H9 (cell line): ENCODE data around the gene TMCC1. TPM values are rescaled to one million over a fixed set of nuclear protein-coding genes. Genes with fewer than 3 reads are reported as not detected.
A peak's percentile ranks its signal among the peaks of the same experiment; 100 is the strongest.

Source experiments
- DNase-seq: peaks from one replicate; pipeline ENCODE4 v3.0.0-alpha.2; 2017
- H2AFZ ChIP-seq: one replicate; pipeline ENCODE4 v1.6.1; 2013; ENCODE audit warnings: mild to moderate bottlenecking, low read length, control low read depth, moderate library complexity
- H2AK5ac ChIP-seq: 2 replicates; pipeline ENCODE4 v1.6.1; 2013; ENCODE audit warnings: low read length, control low read depth, mixed read lengths; ENCODE audit not compliant: insufficient read length
- H2BK120ac ChIP-seq: one replicate; pipeline ENCODE4 v1.6.1; 2013; ENCODE audit warnings: low read depth, mild to moderate bottlenecking, low read length, control low read depth, inconsistent platforms; ENCODE audit not compliant: poor library complexity, severe bottlenecking
- H2BK12ac ChIP-seq: 2 replicates; pipeline ENCODE4 v1.6.1; 2013; ENCODE audit warnings: low read length, control low read depth, mixed read lengths, low read depth; ENCODE audit not compliant: insufficient read length
- H2BK15ac ChIP-seq: 2 replicates; pipeline ENCODE4 v1.6.1; 2013; ENCODE audit warnings: low read depth, low read length, control low read depth
- H2BK20ac ChIP-seq: one replicate; pipeline ENCODE4 v1.6.1; 2013; ENCODE audit warnings: low read depth, mild to moderate bottlenecking, low read length, control low read depth, inconsistent platforms; ENCODE audit not compliant: poor library complexity, severe bottlenecking
- H2BK5ac ChIP-seq: 2 replicates; pipeline ENCODE4 v1.6.1; 2013; ENCODE audit warnings: low read length, control low read depth, mixed read lengths; ENCODE audit not compliant: insufficient read length
- H3K14ac ChIP-seq: 2 replicates; pipeline ENCODE4 v1.6.1; 2013; ENCODE audit warnings: low read length, control low read depth; ENCODE audit not compliant: insufficient read depth
- H3K18ac ChIP-seq: 2 replicates; pipeline ENCODE4 v1.6.1; 2013; ENCODE audit warnings: low read depth, mild to moderate bottlenecking, mixed read lengths, low read length, control low read depth; ENCODE audit not compliant: insufficient read length
- H3K23ac ChIP-seq: 2 replicates; pipeline ENCODE4 v1.6.1; 2013; ENCODE audit warnings: low read length, control low read depth, mixed read lengths, low read depth; ENCODE audit not compliant: insufficient read length
- H3K23me2 ChIP-seq: 2 replicates; pipeline ENCODE4 v1.6.1; 2013; ENCODE audit warnings: low read depth, mild to moderate bottlenecking, mixed read lengths, low read length, control low read depth; ENCODE audit not compliant: insufficient read length, poor library complexity, severe bottlenecking
- H3K27ac ChIP-seq: 2 replicates; pipeline ENCODE4 v1.5.1; 2013; ENCODE audit warnings: low read length, control low read depth, mixed read lengths, low read depth; ENCODE audit not compliant: insufficient read length
- H3K27me3 ChIP-seq: 2 replicates; pipeline ENCODE4 v1.6.1; 2013; ENCODE audit warnings: low read length, control low read depth, inconsistent platforms; ENCODE audit not compliant: insufficient read depth
- H3K4ac ChIP-seq: 2 replicates; pipeline ENCODE4 v1.6.1; 2013; ENCODE audit warnings: low read depth, mild to moderate bottlenecking, control low read depth, inconsistent platforms, low read length, moderate library complexity
- H3K4me1 ChIP-seq: 2 replicates; pipeline ENCODE4 v1.6.1; 2013; ENCODE audit warnings: low read length, control low read depth, inconsistent platforms; ENCODE audit not compliant: insufficient read depth
- H3K4me2 ChIP-seq: 2 replicates; pipeline ENCODE4 v1.6.1; 2013; ENCODE audit warnings: low read length, control low read depth, mixed read lengths; ENCODE audit not compliant: insufficient read length, insufficient read depth
- H3K56ac ChIP-seq: 2 replicates; pipeline ENCODE4 v1.6.1; 2013; ENCODE audit warnings: low read depth, mild to moderate bottlenecking, mixed read lengths, low read length, control low read depth; ENCODE audit not compliant: insufficient read length
- H3K79me1 ChIP-seq: 2 replicates; pipeline ENCODE4 v1.6.1; 2013; ENCODE audit warnings: low read depth, mild to moderate bottlenecking, moderate library complexity, low read length, control low read depth, inconsistent platforms; ENCODE audit not compliant: insufficient read depth, poor library complexity, severe bottlenecking
- H3K79me2 ChIP-seq: 2 replicates; pipeline ENCODE4 v1.6.1; 2013; ENCODE audit warnings: low read length, control low read depth, inconsistent platforms; ENCODE audit not compliant: insufficient read depth
- H3K9ac ChIP-seq: 2 replicates; pipeline ENCODE4 v1.6.1; 2013; ENCODE audit warnings: low read length, control low read depth, mixed read lengths; ENCODE audit not compliant: insufficient read length; ENCODE audit errors: extremely low read depth
- H3K9me3 ChIP-seq: one replicate; pipeline ENCODE4 v1.6.1; 2013; ENCODE audit warnings: low read depth, low read length, inconsistent platforms; ENCODE audit not compliant: control insufficient read depth
- H3T11ph ChIP-seq: one replicate; pipeline ENCODE4 v1.6.1; 2013; ENCODE audit warnings: mild to moderate bottlenecking, low read length, control low read depth, inconsistent platforms
- H4K20me1 ChIP-seq: one replicate; pipeline ENCODE4 v1.6.1; 2013; ENCODE audit not compliant: control insufficient read depth, insufficient read length, insufficient read depth
- H4K5ac ChIP-seq: 2 replicates; pipeline ENCODE4 v1.6.1; 2013; ENCODE audit warnings: low read depth, mild to moderate bottlenecking, mixed read lengths, low read length, control low read depth; ENCODE audit not compliant: insufficient read length
- H4K8ac ChIP-seq: replicated peaks from 2 replicates; pipeline ENCODE4 v1.6.1; 2013; ENCODE audit warnings: low read length, control low read depth, mixed read lengths, low read depth; ENCODE audit not compliant: insufficient read length
- H4K91ac ChIP-seq: 2 replicates; pipeline ENCODE4 v1.6.1; 2013; ENCODE audit warnings: low read depth, mild to moderate bottlenecking, moderate library complexity, mixed read lengths, low read length, control low read depth; ENCODE audit not compliant: insufficient read length
- H3K27ac Mint-ChIP-seq, 3 experiments: 2 replicates in 2 of 3; 3 replicates in 1 of 3; pipeline ENCODE4 v1.8.0; 2020 to 2021; ENCODE audit warnings: mixed read lengths in 3 of 3, mild to moderate bottlenecking in 1 of 3, moderate library complexity in 1 of 3
- H3K27me3 Mint-ChIP-seq: 2 replicates; pipeline ENCODE4 v1.8.0; 2021; ENCODE audit warnings: low read depth, mild to moderate bottlenecking, moderate library complexity, mixed read lengths
- H3K36me3 Mint-ChIP-seq, 3 experiments: 2 replicates in 2 of 3; 3 replicates in 1 of 3; pipeline ENCODE4 v1.8.0; 2020 to 2021; ENCODE audit warnings: low read depth in 3 of 3, mixed read lengths in 3 of 3; ENCODE audit not compliant: insufficient read depth in 1 of 3
- H3K4me1 Mint-ChIP-seq, 2 experiments: 2 replicates each; pipeline ENCODE4 v1.8.0; 2020; ENCODE audit warnings: mixed read lengths in 2 of 2
- H3K4me3 Mint-ChIP-seq, 2 experiments: 2 replicates in 1 of 2; 3 replicates in 1 of 2; pipeline ENCODE4 v1.8.0; 2020 to 2021; ENCODE audit warnings: mild to moderate bottlenecking in 2 of 2, mixed read lengths in 2 of 2, moderate library complexity in 1 of 2
- H3K9me3 Mint-ChIP-seq, 2 experiments: 2 replicates in 1 of 2; 3 replicates in 1 of 2; pipeline ENCODE4 v1.8.0; 2020; ENCODE audit warnings: mild to moderate bottlenecking in 2 of 2, mixed read lengths in 2 of 2, moderate library complexity in 1 of 2
- WGBS: extraction: QIAGEN DNeasy Blood & Tissue Kit; methylation state at CpG from one replicate; pipeline ENCODE4 v1.1.7; 2013; ENCODE audit warnings: missing lambda C conversion rate, low lambda C conversion rate, mixed read lengths; ENCODE audit not compliant: insufficient read length; ENCODE audit errors: extremely low coverage; 5-methylcytosine and 5-hydroxymethylcytosine counted together
- total RNA-seq: library from RNA; stranded (reverse); gene quantifications from 2 replicates; pipeline ENCODE4 v1.2.1, GENCODE V29; 2021
- TF ChIP-seq, protein P1 (sequence below): fragments of 200-600 bp; sonication (generic); conservative IDR thresholded peaks from 3 replicates; pipeline ENCODE4 v1.8.0; 2021; ENCODE audit warnings: antibody characterized with exemption, mild to moderate bottlenecking

Gene TMCC1
- total RNA-seq, 1 experiment from 2014 or later: 24.4 TPM

GRCh38 chr3:129855832-129856419 is 37.6 kb downstream of the TMCC1 start:
- Mint-ChIP-seq H3K27me3 (no peaks in the 10 kb centered on the region), H3K4me1 (peaks cover 12 to 18% of the 10 kb centered on the region in 2 experiments), H3K27ac (peak overlapping the region in 2 of 3 experiments; percentile 46 to 58; a peak in 3 of 7 replicates), H3K36me3 (peaks cover 14 to 31% (median 28%) of the 10 kb centered on the region in 3 experiments; a peak in 6 of 7 replicates), H3K4me3 (no peak overlapping the region), H3K9me3 (peaks cover 7 to 9% of the 10 kb centered on the region in 2 experiments)
- Histone ChIP-seq H3K14ac (no peak overlapping the region), H3T11ph (no peak overlapping the region), H3K18ac (no peak overlapping the region), H3K4me2 (no peak overlapping the region), H2AFZ (no peak overlapping the region), H3K56ac (no peak overlapping the region), H2BK15ac (no peak overlapping the region), H4K5ac (no peak overlapping the region), H2AK5ac (no peak overlapping the region), H4K20me1 (no peaks in the 10 kb centered on the region), H3K79me1 (peaks cover 13% of the 10 kb centered on the region), H2BK20ac (no peak overlapping the region), H3K9me3 (peaks cover 3% of the 10 kb centered on the region), H3K79me2 (peaks cover 4% of the 10 kb centered on the region; the same call in 1 of the 2 replicates), H3K23me2 (no peaks in the 10 kb centered on the region), H4K91ac (no peak overlapping the region), H4K8ac (no peak overlapping the region), H3K23ac (no peak overlapping the region), H3K9ac (no peak overlapping the region), H2BK5ac (no peak overlapping the region), H2BK120ac (no peak overlapping the region), H3K4ac (no peak overlapping the region), H2BK12ac (no peak overlapping the region), H3K27me3 (no peaks in the 10 kb centered on the region), H3K27ac (no peak overlapping the region), H3K4me1 (no peaks in the 10 kb centered on the region; the same call in 1 of the 2 replicates)
- DNase-seq: no peak
- WGBS: no CpG with 5 or more reads among the region's 5 CpGs
- TF ChIP-seq, protein P1, sequence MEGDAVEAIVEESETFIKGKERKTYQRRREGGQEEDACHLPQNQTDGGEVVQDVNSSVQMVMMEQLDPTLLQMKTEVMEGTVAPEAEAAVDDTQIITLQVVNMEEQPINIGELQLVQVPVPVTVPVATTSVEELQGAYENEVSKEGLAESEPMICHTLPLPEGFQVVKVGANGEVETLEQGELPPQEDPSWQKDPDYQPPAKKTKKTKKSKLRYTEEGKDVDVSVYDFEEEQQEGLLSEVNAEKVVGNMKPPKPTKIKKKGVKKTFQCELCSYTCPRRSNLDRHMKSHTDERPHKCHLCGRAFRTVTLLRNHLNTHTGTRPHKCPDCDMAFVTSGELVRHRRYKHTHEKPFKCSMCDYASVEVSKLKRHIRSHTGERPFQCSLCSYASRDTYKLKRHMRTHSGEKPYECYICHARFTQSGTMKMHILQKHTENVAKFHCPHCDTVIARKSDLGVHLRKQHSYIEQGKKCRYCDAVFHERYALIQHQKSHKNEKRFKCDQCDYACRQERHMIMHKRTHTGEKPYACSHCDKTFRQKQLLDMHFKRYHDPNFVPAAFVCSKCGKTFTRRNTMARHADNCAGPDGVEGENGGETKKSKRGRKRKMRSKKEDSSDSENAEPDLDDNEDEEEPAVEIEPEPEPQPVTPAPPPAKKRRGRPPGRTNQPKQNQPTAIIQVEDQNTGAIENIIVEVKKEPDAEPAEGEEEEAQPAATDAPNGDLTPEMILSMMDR: no peak
